CD4-positive, alpha-beta T cell (primary cell): ENCODE measurements around the gene CENPL. TPM values are rescaled to one million over a fixed set of nuclear protein-coding genes. Genes with fewer than 3 reads are reported as not detected.

Experiments used
- ATAC-seq: fragments of 200-7000 bp; cut with Tn5 transposase; one replicate; pipeline ENCODE4 v1.10.0; 2022; ENCODE audit warnings: mild to moderate bottlenecking; ENCODE audit not compliant: poor library complexity
- CTCF ChIA-PET: fragments of 350-600 bp; sonication (Branson Sonifier 250); formaldehyde crosslinking; loops from one replicate; lab custom pipeline; 2021; ENCODE audit warnings: antibody characterized with exemption, inconsistent platforms; lab: Charles Lee
- POLR2A ChIA-PET: fragments of 350-600 bp; sonication (Branson Sonifier 250); formaldehyde crosslinking; loops from one replicate; lab custom pipeline; 2021; ENCODE audit warnings: antibody characterized with exemption, inconsistent platforms; lab: Charles Lee
- DNase-seq, 14 experiments: peaks; one replicate each; pipeline ENCODE4 v3.0.0-alpha.2; 2013 to 2020; ENCODE audit warnings: mixed read lengths in 2 of 14
- H3K27ac ChIP-seq, 2 donors: one replicate each; pipeline versions ENCODE4 v1.5.1 to v1.7.0; 2013; ENCODE audit warnings: low read length in 2 of 2, low read depth in 1 of 2, mild to moderate bottlenecking in 1 of 2
- H3K27me3 ChIP-seq, 2 experiments: 1 replicate in 1 of 2; 2 replicates in 1 of 2; pipeline versions ENCODE4 v1.6.1 to v1.7.0; 2013; ENCODE audit warnings: low read length in 2 of 2, control low read depth in 1 of 2, mild to moderate bottlenecking in 1 of 2, moderate library complexity in 1 of 2; ENCODE audit not compliant: insufficient read depth in 2 of 2, control insufficient read depth in 1 of 2
- H3K36me3 ChIP-seq: one replicate; pipeline ENCODE4 v1.6.1; 2013; ENCODE audit warnings: low read length, control low read depth; ENCODE audit not compliant: insufficient read depth
- H3K4me1 ChIP-seq: one replicate; pipeline ENCODE4 v1.6.1; 2013; ENCODE audit warnings: low read length, control low read depth; ENCODE audit not compliant: insufficient read depth
- H3K4me3 ChIP-seq: one replicate; pipeline ENCODE4 v1.5.1; 2013; ENCODE audit warnings: mild to moderate bottlenecking, low read length, moderate library complexity
- H3K9me3 ChIP-seq, 2 experiments: 1 replicate in 1 of 2; 2 replicates in 1 of 2; pipeline versions ENCODE4 v1.6.1 to v1.7.0; 2013; ENCODE audit warnings: low read length in 2 of 2, mild to moderate bottlenecking in 2 of 2, control low read depth in 1 of 2, moderate library complexity in 1 of 2; ENCODE audit not compliant: control insufficient read depth in 1 of 2, insufficient read depth in 1 of 2
- H3K27ac Mint-ChIP-seq: one replicate; pipeline ENCODE4 v1.8.0; 2020; ENCODE audit warnings: mixed read lengths
- H3K27me3 Mint-ChIP-seq: one replicate; pipeline ENCODE4 v1.8.0; 2021; ENCODE audit warnings: mixed read lengths
- H3K36me3 Mint-ChIP-seq: one replicate; pipeline ENCODE4 v1.8.0; 2021; ENCODE audit warnings: low read depth, mixed read lengths
- H3K4me1 Mint-ChIP-seq: one replicate; pipeline ENCODE4 v1.8.0; 2021; ENCODE audit warnings: low read depth, mixed read lengths
- H3K4me3 Mint-ChIP-seq: one replicate; pipeline ENCODE4 v1.8.0; 2020; ENCODE audit warnings: mild to moderate bottlenecking, mixed read lengths
- H3K9me3 Mint-ChIP-seq: one replicate; pipeline ENCODE4 v1.8.0; 2020; ENCODE audit warnings: mixed read lengths
- CTCF ChIP-seq: fragments of 200-600 bp; IDR thresholded peaks from one replicate; pipeline ENCODE4 v1.8.0; 2022; ENCODE audit warnings: antibody characterized with exemption, mild to moderate bottlenecking
- intact Hi-C, 2 experiments: fragments of 100-400 bp; cut with DNase I in 1 of 2; cut with micrococcal nuclease in 1 of 2; formaldehyde crosslinking; loops; one replicate each; pipeline versions ENCODE4 v1.15.1 to v1.9.0; 2023 to 2025; cut with DNase I, micrococcal nuclease
- polyA plus RNA-seq, 2 donors: library from polyadenylated mRNA; unstranded; fragments of 120-200 nt; gene quantifications; one replicate each; pipeline ENCODE4 v1.2.1, GENCODE V29; 2013
- total RNA-seq, 174 experiments: library from RNA in 2 of 174; stranded (reverse) in 2 of 174; gene quantifications; one replicate each; pipeline ENCODE4 v1.2.3 and lab custom pipeline; 2021 to 2026

Gene CENPL
- total RNA-seq = 1 to 10 TPM; 3.8 to 4.7 TPM
- 4.5 TPM for polyA plus RNA-seq (2013, experiment 1 of 2)
- 5.4 TPM for polyA plus RNA-seq (2013, experiment 2 of 2)
- 3.9 to 47.2 (median 14.1) reads per million in 172 experiments for total RNA-seq (lab: John Stamatoyannopoulos, UW)

GRCh38 chr1:173824315-173825081 lies at the start of gene CENPL, which contains the start of gene DARS2:
TSS of gene CENPL (minus strand) at chr1:173824883. CDS start at chr1:173811299, 13,584 bp downstream.
TSS of gene DARS2 (plus strand) at chr1:173824673. CDS start at chr1:173825230, 557 bp downstream.
- ChIA-PET POLR2A (interaction anchor here (0.6 to 5.0 kb wide), 16 partner anchors 13 to 1937 kb away, joined by 3 to 96 read pairs (median 4); partner anchors contain the start of genes CACYBP, GAS5, KLHL20 and MRPS14), CTCF (interaction anchor here (0.7 to 2.1 kb wide), 6 partner anchors 40 to 1082 kb away, joined by 3 to 16 read pairs (median 4); partner anchors contain the start of gene KLHL20)
- no peaks in the 10 kb centered on the region for H3K27me3 ChIP-seq
- peak within 1 kb of the TSS; percentile 94 for H3K4me3 ChIP-seq
- intact Hi-C loops = loop anchor here (1.0 to 10.0 kb wide), 13 partner anchors 44 to 1292 kb away; partner anchors contain the start of genes KLHL20 (in 2 of the 2), ZBTB37 (in 2 of the 2), MRPS14 (in 1 of the 2) and RABGAP1L (in 1 of the 2)
- ATAC-seq = peak; percentile 87
- peak within 1 kb of the TSS; percentile 77 to 92 for H3K27ac ChIP-seq
- H3K36me3 ChIP-seq = no peaks in the 10 kb centered on the region
- peaks cover 45% of the 10 kb centered on the region for H3K4me1 Mint-ChIP-seq
- DNase-seq = peak; percentile 80 to 97 (median 86)
- no peaks in the 10 kb centered on the region for H3K9me3 Mint-ChIP-seq
- H3K27ac Mint-ChIP-seq = peak within 1 kb of the TSS; percentile 89
- no peaks in the 10 kb centered on the region for H3K9me3 ChIP-seq
- H3K36me3 Mint-ChIP-seq = peaks cover 24% of the 10 kb centered on the region
- TF ChIP-seq CTCF = no peak
- peaks cover 26% of the 10 kb centered on the region for H3K4me1 ChIP-seq
- peak within 1 kb of the TSS; percentile 96 for H3K4me3 Mint-ChIP-seq
- H3K27me3 Mint-ChIP-seq = no peaks in the 10 kb centered on the region

GRCh38 chr1:173871500-173871899 lies 46.8 kb upstream of the CENPL start:
- H3K4me3 Mint-ChIP-seq = peak overlapping the region; percentile 93
- intact Hi-C loops = loop anchor here (2.0 kb wide), 2 partner anchors 151 to 287 kb away; partner anchors contain the start of genes RABGAP1L (in 1 of the 2) and RC3H1 (in 1 of the 2)

More at GRCh38 chr1:173871500-173871899, 46.8 kb upstream of the CENPL start:
- Mint-ChIP-seq H3K27ac (peak overlapping the region; percentile 95), H3K9me3 (no peaks in the 10 kb centered on the region), H3K27me3 (no peaks in the 10 kb centered on the region), H3K36me3 (peaks cover 77% of the 10 kb centered on the region), H3K4me1 (peaks cover 60% of the 10 kb centered on the region)
- POLR2A ChIA-PET = no interaction called here
- DNase-seq (no peak), ATAC-seq (no peak)
- Histone ChIP-seq H3K4me1 (peaks cover 44% of the 10 kb centered on the region), H3K27ac (peak overlapping the region in 1 of 2 donors; percentile 96), H3K36me3 (peaks cover 23% of the 10 kb centered on the region), H3K9me3 (no peaks in the 10 kb centered on the region), H3K4me3 (no peak overlapping the region), H3K27me3 (no peaks in the 10 kb centered on the region)
- no peak for TF ChIP-seq CTCF
- CTCF ChIA-PET = no interaction called here
